Stimulated activated CD8-positive, alpha-beta memory T cell treated with anti-CD3 and anti-CD28 coated beads, Interleukin-2, amount 100 ng/mL, for 48 hours (primary cell): ENCODE measurements around the gene VWC2.

Experiments
- DNase-seq, 2 donors: peaks; one replicate each; pipeline ENCODE4 v3.0.0-alpha.2; 2020; ENCODE audit warnings: low read depth in 2 of 2

The VWC2 gene

DNA sequence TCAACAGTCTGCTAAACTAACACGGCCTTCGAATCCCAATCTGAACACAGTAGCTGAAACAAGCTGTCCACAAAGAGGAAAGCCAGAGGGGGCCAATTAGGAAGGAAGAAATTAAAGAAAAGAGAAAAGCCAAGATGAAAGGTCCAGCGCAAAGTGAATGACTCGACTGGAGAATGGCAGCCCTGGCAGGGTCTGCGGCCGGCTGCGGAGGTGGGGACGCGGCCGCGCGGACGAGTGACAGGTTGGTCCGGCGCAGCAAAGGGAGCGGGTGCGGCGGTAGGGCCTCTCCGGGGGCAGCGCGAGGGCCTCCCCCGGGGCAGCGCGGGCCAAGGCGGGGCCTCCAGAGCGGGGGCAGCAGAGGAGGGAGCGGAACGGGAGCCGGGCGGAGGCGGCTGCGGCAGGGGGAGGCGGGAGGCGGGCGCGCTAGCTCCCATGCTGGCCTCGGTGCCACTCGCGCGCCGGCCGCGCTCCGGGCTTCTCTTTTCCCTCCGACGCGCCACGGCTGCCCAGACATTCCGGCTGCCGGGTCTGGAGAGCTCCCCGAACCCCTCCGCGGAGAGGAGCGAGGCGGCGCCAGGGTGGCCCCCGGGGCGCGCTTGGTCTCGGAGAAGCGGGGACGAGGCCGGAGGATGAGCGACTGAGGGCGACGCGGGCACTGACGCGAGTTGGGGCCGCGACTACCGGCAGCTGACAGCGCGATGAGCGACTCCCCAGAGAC is at the start of gene VWC2:
VWC2 (plus strand) TSS at position 421 of the 718 bp plus-strand sequence. CDS start 1,798 bp downstream, outside the sequence.
- DNase-seq: no peak

DNA sequence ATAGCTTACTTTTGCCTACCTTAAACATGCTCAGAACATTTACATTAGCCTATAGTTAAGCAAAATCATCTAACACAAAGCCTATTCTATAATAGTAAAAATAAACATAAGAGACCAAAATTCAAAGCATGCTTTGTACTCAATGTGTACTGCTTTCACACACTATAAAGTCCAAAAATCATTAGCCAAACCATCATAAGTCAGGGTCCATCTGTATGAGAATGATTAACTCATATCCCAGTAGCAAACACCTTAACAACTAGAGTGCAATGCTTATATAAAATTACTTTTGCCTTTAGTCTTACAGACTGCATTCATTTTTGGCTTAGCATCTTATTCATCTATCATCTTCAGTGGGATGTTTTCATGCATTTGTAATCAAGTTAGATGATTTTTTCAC is 49.4 kb upstream of the VWC2 start:
- DNase-seq: no peak

DNA sequence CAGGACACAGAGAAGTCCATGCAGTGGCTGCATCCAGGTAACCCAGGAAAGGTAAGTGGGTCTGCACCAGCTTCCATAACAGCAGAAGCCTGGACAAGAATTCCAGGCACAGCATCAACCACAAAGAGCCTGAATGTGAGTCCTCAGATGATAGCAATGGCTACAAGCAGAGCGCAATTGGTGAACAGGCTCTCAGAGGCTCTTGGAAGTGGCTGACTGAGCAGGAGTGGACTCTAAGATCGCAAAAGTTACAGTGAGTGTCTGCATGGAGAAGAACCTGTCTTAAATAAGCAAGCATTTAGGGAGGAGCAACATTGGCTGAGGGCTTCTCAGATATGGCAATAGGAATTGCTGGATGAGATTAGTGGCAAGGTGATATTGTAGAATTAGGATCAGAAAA is 41.6 kb upstream of the VWC2 start:
- DNase-seq: no peak

DNA sequence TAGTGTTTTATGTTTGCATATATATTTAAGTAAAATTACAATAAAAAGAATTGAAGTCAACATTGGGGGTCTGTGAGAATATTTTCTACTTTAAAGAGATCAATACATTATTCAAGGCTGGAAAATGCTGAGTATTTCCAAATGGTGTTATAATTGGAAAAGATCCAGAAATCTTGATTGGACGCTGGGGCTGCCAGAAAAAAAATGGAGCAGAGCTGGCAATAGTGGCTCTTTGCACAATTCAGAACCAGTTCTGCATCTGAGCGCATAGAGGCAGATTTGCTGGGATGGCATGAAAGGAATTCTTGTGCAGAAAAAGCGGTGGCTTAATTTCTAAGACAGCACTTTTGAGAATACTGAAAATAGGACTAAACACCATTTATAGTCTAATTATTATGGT is 10.8 kb upstream of the VWC2 start:
- no peak for DNase-seq

DNA sequence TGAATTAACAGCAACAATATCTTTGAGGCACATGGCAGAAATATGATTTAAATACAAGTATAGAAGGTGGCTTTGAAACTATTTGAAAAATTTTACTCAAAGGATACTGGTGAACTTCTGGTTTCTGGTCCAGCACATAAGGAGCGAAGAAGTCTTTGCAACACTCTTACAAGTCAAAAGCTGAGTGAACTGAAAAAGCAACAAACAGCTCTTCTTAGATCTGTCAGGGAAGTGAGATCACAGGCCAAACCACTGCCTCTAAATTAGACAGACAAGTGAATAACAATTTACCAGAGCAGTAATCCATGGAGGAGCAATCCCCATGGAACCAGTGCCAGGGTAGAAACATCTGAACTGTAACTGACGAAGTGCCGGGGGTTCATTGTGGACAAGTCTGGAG is 9.6 kb upstream of the VWC2 start:
- no peak for DNase-seq

DNA sequence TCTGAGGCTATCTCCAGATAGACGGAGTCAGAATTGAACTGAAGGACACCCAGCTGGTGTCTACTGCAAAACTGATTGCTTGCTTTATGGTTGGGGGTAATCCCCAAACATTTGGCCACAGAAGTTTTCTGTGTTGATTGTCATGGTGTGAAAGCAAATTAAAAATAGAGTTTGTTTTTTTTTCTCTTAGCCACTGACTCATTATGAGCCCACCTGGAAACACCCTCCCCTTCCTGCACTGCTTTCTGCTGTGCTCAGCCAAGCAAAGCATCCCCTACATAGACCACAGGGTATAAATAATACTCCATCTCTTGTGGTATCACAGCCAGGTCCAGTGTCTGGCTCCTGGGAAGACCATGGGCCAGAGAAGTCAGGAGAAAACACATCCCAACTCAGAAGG is 6.5 kb upstream of the VWC2 start:
- DNase-seq: no peak

DNA sequence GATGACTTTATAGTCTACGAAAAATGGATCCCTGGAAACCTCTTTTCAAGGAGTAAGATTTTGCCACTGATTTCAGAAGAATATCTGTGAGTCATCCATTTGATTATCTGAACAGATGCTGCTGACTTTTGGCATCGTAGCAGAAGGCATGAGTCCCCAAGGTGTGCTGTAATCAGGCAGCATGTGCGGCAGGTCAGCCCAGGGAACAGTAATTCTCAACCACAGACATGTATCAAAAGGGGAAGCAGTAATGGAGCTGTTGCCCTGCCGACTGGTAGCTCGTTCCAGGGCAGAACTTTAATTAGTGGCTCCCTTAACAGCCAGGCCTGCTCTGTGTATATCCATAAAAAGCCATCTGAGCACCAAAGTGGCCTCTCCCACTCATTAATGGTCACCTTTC is 5.7 kb upstream of the VWC2 start:
- DNase-seq: no peak

DNA sequence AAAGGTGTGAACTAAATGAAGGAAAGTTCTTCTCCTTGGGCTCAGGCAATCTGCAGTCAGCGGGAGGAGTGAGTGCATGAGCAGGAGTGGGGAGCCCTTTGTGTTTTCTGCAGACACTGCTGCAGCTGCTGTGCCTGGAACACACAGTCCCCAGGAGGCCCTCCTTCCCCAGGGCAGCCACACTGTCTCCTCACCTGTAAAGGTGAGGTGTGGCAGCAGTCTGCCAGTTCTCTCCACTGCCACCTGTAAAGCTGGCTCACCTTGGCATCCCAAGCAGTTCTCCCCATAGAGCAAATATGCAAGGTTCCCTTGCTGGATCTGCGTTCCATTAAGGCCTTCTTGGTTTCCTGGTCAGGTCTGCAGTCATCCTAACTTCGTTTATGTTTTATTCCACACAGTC is 5.2 kb upstream of the VWC2 start:
- no peak for DNase-seq

DNA sequence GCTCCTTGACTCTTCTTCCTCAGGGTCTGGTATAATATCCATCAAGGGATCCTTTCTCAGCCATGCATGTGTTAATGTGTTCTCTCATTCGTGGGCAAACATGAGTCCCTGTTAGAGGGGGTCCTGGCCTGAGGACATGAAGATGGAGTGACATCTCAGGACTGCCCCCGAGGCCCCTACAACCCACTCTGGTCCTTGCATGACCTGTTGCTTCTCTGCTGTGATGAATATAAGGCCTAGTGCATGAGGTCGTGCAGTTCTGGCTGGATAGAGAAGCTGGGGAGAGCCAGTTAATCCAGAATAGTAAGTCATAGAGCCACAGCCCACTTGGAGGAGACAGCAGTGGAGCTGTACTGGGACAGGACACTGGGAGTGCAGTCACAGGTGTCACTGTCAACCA is 4.6 kb upstream of the VWC2 start:
- DNase-seq: no peak

DNA sequence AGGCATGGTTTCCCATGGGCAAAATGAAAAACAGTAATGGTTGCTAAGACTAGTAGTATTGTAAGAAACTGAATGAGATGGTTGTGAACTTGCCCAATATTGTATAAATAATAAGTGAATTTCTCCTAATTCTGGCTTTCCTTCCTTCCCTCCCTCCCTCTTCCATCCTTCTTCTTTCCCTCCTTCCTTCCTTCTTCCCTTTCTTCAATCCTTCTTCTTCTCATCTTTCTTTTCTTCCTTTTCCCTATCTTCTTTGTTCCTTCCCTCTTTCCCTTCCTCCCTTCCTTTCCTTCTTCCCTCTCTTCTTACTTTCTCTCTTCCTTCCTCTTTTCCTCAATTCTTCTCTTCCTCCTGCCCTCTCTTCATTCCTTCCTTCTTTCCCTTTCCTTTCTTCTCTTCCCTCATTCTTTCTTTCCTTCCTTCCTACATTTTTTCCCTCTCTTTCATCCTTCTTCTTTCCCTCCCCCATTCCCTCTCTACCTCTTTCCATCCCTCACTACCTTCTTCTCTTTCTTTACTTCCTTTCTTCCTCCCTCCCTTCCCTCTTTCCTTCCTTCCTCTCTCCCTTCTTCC is 4.1 kb upstream of the VWC2 start:
- DNase-seq: no peak

DNA sequence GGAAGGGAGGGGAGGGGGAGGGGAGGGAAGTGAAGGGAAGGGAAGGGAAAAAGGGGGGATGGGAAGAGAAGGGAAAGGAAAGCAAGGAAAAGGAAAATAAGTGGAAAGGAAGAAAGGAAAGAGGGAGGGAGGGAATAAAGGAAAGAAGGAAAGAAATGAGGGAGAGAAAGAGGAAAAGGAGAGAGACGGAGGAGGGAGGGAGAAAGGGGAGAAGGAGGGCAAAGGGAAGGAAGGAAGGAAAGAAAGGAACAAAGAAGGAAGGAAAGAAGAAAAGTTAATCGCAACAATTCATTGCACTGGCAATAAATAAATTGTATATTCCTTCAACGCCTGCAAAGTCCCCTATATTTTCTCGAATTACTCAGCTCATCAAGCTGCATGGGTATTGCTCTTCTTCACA is 2.6 kb upstream of the VWC2 start:
- DNase-seq: no peak

DNA sequence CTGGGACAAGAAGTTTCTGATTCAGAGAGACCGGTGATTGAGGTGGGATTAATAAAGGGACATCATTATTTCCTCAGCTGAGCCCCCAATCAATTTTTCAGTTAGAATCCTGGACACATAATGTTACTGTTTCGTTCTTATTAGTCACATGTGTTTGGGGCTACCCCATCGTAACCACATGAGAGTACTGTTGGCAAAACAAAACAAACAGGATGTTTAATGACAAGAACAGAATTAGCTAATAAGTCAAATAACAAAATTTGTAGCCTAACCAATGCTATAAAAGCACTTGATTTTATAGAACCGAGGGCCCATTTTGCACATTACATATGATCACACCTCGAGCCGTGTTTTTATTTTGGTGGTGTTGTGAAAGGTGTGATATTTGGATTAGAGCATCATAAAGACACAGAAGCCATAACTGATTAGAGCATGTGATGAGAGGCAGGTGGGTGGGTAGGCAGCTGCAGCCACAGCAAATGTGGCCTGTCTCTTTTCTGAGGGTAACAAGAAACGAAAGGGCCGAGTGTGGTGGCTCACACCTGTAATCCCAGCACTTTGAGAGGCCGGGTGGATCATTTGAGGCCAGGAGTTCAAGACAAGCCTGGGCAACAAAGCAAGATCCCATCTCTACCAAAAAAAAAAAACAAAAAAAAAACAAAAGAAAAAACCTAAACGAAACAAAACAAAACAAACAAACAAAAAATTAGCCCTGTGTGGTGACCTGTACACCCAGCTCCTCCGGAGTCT is 1.8 kb upstream of the VWC2 start:
- no peak for DNase-seq

DNA sequence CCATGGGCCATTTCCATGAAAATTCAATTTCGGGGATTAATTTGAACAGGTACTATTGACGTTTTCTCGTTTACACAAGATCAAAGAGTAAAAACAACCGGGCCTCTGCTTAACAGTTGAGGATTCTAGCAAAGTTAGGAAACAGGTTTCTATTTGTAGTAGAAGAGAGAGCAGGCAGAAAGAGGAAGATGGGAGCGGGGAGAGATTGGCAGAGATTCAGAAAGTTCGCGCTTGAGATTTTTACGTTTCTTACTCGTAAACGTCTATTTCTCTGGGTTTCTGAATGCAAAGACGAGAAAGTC is 571 bp upstream of the VWC2 start:
- no peak for DNase-seq

DNA sequence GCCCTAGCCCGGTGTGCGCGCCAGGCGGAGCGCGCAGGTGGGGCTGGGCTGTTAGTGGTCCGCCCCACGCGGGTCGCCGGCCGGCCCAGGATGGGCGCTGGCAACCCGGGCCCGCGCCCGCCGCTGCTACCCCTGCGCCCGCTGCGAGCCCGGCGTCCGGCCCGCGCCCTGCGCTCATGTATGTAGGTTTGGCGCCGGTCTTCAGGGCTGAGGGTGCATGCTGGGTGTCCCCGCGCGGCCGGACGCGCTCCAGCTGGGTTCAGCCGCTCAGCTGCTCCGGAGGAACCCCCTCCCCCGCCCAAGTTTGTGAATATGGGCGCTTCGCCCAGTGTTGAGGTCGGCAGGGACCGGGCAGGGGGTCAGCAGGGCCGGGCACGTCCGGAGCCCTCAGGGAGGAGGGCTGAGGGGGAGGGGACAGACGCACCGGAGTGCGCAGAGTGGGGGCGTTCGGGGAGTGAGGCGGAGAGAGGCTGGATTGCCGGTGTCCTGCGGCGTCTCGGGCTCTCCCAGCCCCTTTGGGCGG is 559 bp downstream of the VWC2 start:
- DNase-seq: no peak

DNA sequence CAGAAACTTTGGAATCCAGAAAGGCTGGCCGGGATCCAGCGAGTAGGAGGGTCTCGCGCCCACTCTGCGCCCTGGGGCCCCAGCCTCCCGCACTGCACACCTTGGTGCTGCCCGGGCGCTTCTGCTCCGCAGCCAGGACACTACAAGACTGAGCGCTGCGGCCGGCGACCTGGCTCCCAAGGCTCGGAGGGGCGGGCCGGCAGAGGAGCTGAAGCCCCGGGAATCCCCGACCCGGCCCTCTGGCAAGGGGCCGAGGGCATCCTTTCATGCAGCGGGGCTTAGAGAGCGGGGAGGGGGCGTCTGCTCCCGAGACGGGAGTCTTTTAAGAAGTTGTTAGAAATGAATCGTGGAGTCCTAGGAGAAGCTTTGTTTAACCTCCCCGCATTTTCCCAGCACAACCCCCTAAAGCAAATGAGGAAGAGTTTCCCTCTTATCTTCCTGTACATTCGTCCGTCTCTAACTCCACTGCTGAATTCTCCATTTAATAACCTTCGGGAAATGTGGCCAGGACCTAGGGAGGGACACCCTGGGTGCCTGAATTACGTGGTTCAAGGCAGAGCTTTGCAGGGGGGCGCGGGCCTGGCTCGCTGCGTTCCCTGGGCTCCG is 1.1 kb downstream of the VWC2 start:
- no peak for DNase-seq

DNA sequence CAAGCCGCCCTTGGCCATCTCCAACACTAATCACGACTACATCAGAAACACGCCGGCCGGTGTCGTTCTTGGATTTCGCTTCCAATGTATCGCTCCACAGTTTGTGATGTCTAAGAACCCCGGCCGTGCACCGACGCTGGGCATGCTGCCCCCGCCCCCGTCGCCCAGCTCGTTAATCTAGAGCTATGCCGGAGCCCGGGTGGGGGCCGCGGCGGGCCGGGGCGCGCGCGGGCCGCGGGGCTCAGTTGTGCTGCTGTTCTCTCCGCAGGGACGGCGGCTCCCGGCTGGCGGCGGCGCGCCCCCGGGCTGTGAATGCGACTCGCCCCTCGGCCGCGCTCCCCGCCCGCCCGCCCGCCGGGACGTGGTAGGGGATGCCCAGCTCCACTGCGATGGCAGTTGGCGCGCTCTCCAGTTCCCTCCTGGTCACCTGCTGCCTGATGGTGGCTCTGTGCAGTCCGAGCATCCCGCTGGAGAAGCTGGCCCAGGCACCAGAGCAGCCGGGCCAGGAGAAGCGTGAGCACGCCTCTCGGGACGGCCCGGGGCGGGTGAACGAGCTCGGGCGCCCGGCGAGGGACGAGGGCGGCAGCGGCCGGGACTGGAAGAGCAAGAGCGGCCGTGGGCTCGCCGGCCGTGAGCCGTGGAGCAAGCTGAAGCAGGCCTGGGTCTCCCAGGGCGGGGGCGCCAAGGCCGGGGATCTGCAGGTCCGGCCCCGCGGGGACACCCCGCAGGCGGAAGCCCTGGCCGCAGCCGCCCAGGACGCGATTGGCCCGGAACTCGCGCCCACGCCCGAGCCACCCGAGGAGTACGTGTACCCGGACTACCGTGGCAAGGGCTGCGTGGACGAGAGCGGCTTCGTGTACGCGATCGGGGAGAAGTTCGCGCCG is 1.9 kb downstream of the VWC2 start:
- no peak for DNase-seq

DNA sequence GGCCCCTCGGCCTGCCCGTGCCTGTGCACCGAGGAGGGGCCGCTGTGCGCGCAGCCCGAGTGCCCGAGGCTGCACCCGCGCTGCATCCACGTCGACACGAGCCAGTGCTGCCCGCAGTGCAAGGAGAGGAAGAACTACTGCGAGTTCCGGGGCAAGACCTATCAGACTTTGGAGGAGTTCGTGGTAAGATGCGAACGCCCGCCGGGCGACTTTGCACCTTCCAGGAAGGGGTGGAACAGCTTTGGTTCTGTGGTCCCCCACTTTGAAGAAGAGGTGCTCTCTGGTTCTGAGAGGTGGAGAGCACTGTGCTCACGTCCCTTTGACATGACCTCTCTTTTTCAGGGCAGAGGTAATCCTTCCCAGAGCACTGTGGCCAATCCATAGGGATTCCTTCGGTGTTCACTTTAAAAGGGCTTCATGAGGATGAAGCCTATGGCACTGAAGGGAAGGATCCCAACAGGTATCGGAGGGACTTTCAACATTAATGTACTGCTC is 2.6 kb downstream of the VWC2 start:
- DNase-seq: no peak

DNA sequence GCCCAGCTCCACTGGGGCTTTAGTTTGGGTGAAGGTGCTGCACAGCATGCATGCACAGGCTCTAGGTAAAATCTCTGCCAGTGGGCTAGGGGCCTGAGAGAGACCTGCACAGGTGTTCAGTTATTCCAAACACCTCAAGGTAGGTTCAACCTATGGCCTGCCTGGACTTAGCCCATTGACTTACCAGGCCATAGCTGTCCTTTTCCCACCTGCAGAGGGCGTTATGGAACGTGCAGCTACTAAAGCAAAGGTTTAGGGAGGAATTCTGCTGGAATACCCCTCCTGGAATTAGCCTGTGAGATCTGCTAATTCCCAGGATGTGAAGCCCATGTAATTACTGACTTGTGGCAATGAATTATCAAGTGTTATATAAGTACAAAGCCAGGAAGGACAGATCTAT is 3.6 kb downstream of the VWC2 start:
- DNase-seq: no peak

DNA sequence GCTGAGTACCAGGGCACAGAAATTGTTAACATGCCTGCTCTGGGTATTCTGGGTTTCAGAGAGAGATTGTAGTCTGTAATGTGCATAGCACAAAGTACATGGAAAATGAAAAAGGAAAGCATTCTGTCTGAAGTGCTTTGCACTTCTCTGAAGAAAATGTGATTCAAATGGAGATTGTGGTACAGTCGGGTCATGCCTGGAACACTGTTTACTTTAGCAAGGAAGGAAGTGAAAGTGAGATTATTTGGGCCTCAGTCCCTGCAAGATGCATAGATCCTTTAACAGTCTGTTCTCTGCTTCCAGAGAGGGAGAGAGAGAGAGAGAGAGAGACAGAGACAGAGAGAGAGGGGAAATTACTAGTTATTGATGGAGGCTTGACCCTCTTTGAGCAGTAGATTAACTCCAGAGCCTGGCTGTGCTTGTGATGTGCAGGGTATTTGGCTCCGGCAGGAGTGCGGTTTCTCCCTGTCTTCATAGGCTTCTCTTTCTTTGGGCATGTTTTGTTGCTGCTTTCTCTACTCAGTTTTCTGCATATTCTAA is 5.4 kb downstream of the VWC2 start:
- no peak for DNase-seq

DNA sequence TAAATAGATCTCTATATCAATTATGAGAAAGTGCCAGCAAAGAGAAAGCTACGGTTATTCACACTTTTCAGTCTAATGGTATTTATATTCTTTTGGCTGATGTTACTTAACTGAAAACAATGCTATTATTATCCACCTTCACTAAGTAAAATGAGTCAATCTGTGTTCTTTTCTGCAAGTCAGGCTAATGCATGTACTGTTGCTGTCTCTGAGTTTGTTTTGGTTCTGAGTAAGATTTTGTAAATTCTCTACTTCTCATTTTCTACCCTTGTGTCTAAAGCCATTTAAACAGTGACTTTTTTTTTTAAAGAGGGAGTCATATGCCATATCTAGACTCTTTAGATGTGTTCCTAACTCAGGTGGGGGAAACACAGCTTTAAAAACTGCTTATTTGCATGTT is 7.5 kb downstream of the VWC2 start:
- no peak for DNase-seq

DNA sequence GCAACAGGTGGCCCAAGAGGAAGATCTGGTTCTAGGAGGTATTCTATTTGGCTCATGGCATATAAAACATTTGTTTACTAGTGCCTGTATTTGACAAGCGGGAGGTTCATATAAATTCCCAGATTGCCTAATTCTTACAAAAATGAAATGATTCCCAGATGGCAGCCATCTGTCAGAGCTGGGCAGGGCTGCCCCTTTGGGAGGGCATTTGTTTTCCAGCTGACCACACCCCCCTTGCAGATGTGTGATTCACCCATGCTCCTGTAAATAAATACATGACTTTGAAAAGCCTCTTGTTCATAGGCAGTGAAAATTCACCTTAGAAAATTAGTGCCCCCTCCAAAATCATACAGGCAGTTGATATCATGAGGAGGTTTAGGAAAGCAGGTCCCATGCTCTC is 8.6 kb downstream of the VWC2 start:
- DNase-seq: no peak
